Omental fat pad (tissue), 4 donors: ENCODE measurements around the gene CACNA1I. TPM values are rescaled to one million over a fixed set of nuclear protein-coding genes. Genes with fewer than 3 reads are reported as not detected.

ENCODE experiments used
- ATAC-seq: fragments of 150-250 bp; one replicate; pipeline ENCODE4 v1.9.1; 2016; ENCODE audit warnings: mild to moderate bottlenecking, moderate library complexity; ENCODE audit not compliant: low FRiP score
- DNase-seq: peaks from one replicate; pipeline ENCODE4 v3.0.0-alpha.2; 2019; ENCODE audit warnings: low spot score
- total RNA-seq, 4 donors: library from RNA; depleted of rRNA; stranded (reverse); fragments of >200 nt; gene quantifications; one replicate each; pipeline ENCODE4 v1.1.0, GENCODE V29; 2016
- TF ChIP-seq, protein P1 (sequence below), 3 donors: fragments of 450-650 bp; IDR thresholded peaks; one replicate each; pipeline ENCODE4 v1.5.1; 2016 to 2017; ENCODE audit warnings: antibody characterized with exemption in 3 of 3, mild to moderate bottlenecking in 3 of 3, moderate library complexity in 2 of 3

Gene CACNA1I
- total RNA-seq, 4 donors from 2014 or later = 0.09 to 0.38 (median 0.26) TPM

GRCh38 chr22:39526736-39527171, 43.8 kb upstream of the CACNA1I start:
- TF ChIP-seq, protein P1, sequence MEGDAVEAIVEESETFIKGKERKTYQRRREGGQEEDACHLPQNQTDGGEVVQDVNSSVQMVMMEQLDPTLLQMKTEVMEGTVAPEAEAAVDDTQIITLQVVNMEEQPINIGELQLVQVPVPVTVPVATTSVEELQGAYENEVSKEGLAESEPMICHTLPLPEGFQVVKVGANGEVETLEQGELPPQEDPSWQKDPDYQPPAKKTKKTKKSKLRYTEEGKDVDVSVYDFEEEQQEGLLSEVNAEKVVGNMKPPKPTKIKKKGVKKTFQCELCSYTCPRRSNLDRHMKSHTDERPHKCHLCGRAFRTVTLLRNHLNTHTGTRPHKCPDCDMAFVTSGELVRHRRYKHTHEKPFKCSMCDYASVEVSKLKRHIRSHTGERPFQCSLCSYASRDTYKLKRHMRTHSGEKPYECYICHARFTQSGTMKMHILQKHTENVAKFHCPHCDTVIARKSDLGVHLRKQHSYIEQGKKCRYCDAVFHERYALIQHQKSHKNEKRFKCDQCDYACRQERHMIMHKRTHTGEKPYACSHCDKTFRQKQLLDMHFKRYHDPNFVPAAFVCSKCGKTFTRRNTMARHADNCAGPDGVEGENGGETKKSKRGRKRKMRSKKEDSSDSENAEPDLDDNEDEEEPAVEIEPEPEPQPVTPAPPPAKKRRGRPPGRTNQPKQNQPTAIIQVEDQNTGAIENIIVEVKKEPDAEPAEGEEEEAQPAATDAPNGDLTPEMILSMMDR (IDR thresholded peaks at IDR 0.05) = no peak
- no peak for DNase-seq
- no peak for ATAC-seq

DNA sequence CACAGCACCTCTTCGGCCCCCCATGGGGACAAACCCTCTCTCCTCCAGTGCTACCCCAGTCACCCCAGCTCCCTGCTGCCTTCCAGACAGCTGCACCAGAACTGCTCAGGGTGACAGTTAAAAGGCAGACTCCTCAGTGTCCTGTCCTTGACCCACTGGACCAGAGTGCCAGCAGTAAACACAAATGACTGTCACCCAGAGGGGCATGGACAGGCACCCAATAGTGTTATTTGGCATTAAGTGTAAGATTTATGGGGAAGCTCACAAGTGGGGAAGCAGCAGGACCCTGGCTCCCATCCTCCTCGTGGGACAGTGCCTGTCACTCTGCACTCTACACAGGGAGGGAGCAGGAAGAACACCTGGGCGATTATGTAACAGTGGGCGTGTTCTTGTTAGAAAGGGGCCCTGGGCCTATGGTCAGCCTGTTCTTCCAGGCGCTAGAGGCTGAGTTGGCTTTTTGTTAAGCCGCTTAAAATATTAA, 43.0 kb upstream of the CACNA1I start:
- no peak for ATAC-seq
- no peak for DNase-seq
- TF ChIP-seq, protein P1 (IDR thresholded peaks at IDR 0.05) = no peak

DNA sequence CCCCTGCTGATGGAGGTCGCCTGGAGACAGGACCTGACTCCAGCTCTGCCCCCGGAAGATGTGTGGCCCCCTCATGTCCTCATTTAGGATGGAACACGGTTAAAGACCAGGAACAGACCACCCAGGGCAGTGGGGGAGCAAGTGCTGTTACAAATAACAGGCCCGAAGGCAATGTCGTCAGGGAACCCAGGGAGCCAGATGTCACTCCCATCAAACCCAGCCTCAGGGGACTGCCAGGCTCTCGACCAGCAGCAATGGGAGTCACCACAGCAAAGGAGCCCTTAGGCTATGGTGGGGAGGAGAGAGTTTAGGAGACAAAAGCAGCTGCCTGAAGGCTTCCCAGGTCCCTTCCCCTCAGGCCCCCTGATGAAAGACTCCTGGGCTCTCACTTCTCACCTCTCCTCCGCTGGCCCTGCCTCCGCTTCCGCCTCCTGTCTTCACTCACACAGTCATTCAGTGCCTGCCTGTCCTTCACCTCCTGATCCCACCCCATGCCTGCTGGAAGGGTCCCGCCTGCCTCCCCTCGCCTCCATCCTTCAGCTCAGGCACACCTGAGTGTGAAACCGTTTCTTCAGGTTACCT, 42.4 kb upstream of the CACNA1I start:
- no peak for ATAC-seq
- TF ChIP-seq, protein P1 (IDR thresholded peaks at IDR 0.05) = no peak

GRCh38 chr22:39528681-39529486, 41.7 kb upstream of the CACNA1I start:
- DNase-seq (peak; percentile 71), ATAC-seq (peak; percentile 53)
- TF ChIP-seq, protein P1 (IDR thresholded peaks at IDR 0.05) = peak in 2 of 3 donors; percentile 55 to 65

More for the DNA sequence above, 42.4 kb upstream of the CACNA1I start:
- DNase-seq = no peak

DNA sequence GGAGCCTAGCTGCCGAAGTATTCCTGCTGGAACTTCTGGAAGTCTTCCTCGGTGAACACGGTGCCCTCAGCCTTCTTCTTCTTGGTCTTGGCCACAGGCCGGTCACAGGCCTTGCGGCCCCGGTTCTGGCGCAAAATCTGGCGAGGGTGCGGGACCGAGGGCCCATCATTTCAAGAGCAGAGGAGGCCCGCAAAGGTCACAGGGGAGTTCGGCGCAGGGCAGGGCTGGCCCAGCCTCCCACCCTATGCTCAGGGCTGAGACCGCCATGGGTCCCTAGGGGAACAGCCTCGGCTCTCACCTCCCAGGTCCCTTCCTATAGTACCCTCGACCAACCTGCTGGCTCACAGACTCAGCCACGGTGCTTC, 41.1 kb upstream of the CACNA1I start:
- DNase-seq (no peak), ATAC-seq (no peak)
- TF ChIP-seq, protein P1 (IDR thresholded peaks at IDR 0.05) = no peak

DNA sequence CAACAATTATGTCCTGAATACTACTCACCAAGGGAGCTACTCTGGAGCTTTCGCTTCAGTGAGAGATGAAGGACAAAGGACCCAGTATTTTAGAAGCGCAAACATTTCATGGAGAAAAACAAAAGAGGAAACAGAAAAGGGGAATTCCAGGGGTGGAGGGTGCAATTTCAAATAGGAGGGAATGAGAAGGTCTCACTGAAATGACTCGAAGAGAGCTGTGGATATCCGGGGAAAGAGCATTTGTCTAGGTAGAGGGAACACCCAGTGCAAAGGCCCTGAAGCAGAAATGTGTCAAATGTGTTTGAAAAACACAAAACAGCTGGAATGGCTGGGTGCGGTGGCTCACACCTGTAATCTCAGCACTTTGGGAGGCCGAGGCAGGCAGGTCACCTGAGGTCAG, 40.4 kb upstream of the CACNA1I start:
- DNase-seq (no peak), ATAC-seq (no peak)
- TF ChIP-seq, protein P1 (IDR thresholded peaks at IDR 0.05) = no peak
